Muscle layer of colon (tissue), 2 donors: Measurements from ENCODE around the gene RAP2C.

ENCODE experiments used
- H3K27ac ChIP-seq: one replicate; pipeline ENCODE4 v1.7.0; 2013; ENCODE audit warnings: low read depth, mild to moderate bottlenecking, low read length, moderate library complexity
- H3K27me3 ChIP-seq, 2 donors: one replicate each; pipeline ENCODE4 v1.7.0; 2013; ENCODE audit warnings: low read length in 2 of 2, mild to moderate bottlenecking in 2 of 2; ENCODE audit not compliant: insufficient read depth in 2 of 2, control insufficient read depth in 1 of 2
- H3K36me3 ChIP-seq: one replicate; pipeline ENCODE4 v1.7.0; 2013; ENCODE audit warnings: mild to moderate bottlenecking, low read length; ENCODE audit not compliant: insufficient read depth
- H3K4me1 ChIP-seq: one replicate; pipeline ENCODE4 v1.7.0; 2013; ENCODE audit warnings: mild to moderate bottlenecking, low read length; ENCODE audit not compliant: insufficient read depth
- H3K4me3 ChIP-seq, 2 donors: one replicate each; pipeline ENCODE4 v1.7.0; 2013; ENCODE audit warnings: low read length in 2 of 2, low read depth in 1 of 2, mild to moderate bottlenecking in 1 of 2, moderate library complexity in 1 of 2
- H3K9ac ChIP-seq: one replicate; pipeline ENCODE4 v1.7.0; 2013; ENCODE audit warnings: low read length
- H3K9me3 ChIP-seq: one replicate; pipeline ENCODE4 v1.7.0; 2013; ENCODE audit warnings: mild to moderate bottlenecking, low read length
- donor health status: abdominal sarcoma.
- donor health status: Adenocarcinoma of cecum.

Gene RAP2C

GRCh38 chrX:132218100-132218812 is 991 bp downstream of the RAP2C start:
- H3K27ac ChIP-seq, result peak overlapping the region; percentile 72
- H3K4me1 ChIP-seq, result peaks cover 16% of the 10 kb centered on the region
- peaks cover 5% of the 10 kb centered on the region for H3K36me3 ChIP-seq
- H3K9ac ChIP-seq, result peak overlapping the region; percentile 71
- H3K27me3 ChIP-seq, result no peaks in the 10 kb centered on the region
- H3K9me3 ChIP-seq, result no peaks in the 10 kb centered on the region
- H3K4me3 ChIP-seq, result peak overlapping the region; percentile 39 to 75

DNA sequence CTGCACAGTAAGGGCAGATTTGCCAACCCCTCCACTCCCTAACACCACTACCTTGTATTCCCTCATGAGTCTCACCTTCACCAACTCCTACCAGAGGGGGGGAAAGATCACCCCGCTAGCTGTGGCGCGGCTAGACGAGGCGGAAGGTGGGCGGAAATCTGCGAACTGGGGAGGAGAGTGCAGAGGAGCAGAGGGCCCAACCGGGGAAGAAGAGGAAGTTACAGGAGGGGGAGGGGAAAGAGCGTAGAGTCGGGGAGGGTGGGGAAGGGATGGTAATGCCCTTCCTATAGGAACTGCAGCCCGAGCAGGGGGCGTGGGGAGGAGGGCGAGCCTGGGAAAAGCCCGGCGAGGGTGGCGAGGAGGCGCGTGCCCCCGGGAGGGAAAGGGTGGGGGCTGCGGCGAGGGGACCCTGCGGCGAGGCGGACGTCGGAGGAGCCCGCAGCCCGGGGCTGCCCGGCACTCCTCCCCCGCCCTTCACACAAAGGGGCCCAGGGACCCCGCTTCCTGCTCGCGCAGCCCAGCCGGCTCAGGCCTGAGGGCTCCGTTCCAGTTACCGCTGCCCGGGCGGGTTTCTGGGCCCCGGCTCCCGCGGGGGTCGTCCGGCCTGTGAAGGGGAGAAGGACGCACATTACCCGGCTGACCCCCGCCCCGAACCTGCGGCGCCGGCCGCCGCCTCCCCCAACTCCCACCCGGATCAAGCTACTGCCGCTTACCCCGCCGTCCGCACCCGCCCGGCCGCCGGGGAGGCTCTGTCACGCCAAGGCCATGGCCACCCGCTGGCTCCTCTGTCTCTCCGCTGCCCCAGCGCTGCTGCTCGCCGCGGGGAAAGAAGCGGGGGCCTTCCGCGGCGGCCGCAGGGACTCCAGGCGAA is 1.8 kb downstream of the RAP2C start:
- Histone ChIP-seq H3K27ac (peak overlapping the region; percentile 82), H3K9ac (peak overlapping the region; percentile 38), H3K27me3 (no peaks in the 10 kb centered on the region)

DNA sequence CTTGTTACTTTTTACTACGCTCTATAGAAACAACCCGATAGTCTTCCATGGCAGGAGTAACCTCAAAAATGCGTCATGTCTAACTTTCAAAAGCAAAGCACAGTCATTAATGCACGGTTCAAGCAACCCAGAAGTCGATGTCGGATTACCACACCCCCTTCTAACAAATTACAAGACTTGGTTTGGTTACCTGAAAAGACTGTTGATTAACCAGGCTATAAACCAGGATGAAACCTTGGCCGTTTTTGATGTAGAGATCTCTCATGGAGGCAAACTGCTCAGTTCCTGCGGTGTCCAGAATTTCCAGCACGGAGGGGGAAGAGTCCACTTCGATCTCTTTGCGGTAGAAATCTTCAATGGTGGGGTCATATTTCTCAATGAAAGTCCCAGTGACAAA is 2.4 kb downstream of the RAP2C start:
- Histone ChIP-seq H3K36me3 (peaks cover 5% of the 10 kb centered on the region), H3K9ac (peak overlapping the region; percentile 38), H3K4me3 (peak overlapping the region; percentile 51 to 59), H3K27me3 (no peaks in the 10 kb centered on the region), H3K27ac (peak overlapping the region; percentile 82), H3K4me1 (peaks cover 16% of the 10 kb centered on the region), H3K9me3 (no peaks in the 10 kb centered on the region)

More for the DNA sequence above, 1.8 kb downstream of the RAP2C start:
- H3K4me1 ChIP-seq, result peaks cover 16% of the 10 kb centered on the region
- peaks cover 5% of the 10 kb centered on the region for H3K36me3 ChIP-seq
- peak overlapping the region; percentile 51 to 59 for H3K4me3 ChIP-seq
- no peaks in the 10 kb centered on the region for H3K9me3 ChIP-seq

DNA sequence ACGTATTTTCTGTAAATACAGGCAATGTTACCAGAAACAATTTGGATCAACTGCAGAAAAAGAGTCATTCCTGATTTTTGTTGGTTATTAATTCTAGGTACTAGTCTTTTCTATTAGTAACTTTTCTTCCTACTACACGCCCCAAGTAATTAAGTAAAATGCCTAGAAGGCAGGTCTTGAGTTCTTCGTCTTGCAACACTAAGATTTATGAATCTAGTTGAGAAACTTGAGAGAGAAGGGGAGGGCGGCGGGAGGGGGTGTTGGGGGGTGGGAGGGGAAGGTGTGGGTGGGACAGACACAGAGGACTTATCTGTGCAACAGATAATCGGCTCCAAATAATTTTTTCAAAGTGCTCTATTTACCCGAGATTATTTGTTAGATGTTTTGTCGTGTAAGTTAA is 3.0 kb downstream of the RAP2C start:
- Histone ChIP-seq H3K27me3 (no peaks in the 10 kb centered on the region), H3K4me1 (peaks cover 16% of the 10 kb centered on the region), H3K4me3 (peak overlapping the region in 1 of 2 donors; percentile 51), H3K9ac (no peak overlapping the region), H3K36me3 (peaks cover 5% of the 10 kb centered on the region), H3K27ac (no peak overlapping the region), H3K9me3 (no peaks in the 10 kb centered on the region)

GRCh38 chrX:132214518-132214917 is 4.7 kb downstream of the RAP2C start:
- H3K27me3 ChIP-seq, result no peaks in the 10 kb centered on the region
- H3K4me3 ChIP-seq, result no peak overlapping the region
- no peaks in the 10 kb centered on the region for H3K9me3 ChIP-seq
- H3K4me1 ChIP-seq, result peaks cover 11% of the 10 kb centered on the region
- H3K27ac ChIP-seq, result no peak overlapping the region
- H3K36me3 ChIP-seq, result peaks cover 5% of the 10 kb centered on the region
- no peak overlapping the region for H3K9ac ChIP-seq

- H3K27me3 ChIP-seq, result no peaks in the 10 kb centered on the region
- H3K9me3 ChIP-seq, result no peaks in the 10 kb centered on the region
- no peak overlapping the region for H3K4me3 ChIP-seq
- H3K9ac ChIP-seq, result no peak overlapping the region
- H3K4me1 ChIP-seq, result peaks cover under 1% of the 10 kb centered on the region
- H3K27ac ChIP-seq, result no peak overlapping the region
- H3K36me3 ChIP-seq, result peaks cover 5% of the 10 kb centered on the region
Observed at GRCh38 chrX:132209527-132209926, 9.7 kb downstream of the RAP2C start.

DNA sequence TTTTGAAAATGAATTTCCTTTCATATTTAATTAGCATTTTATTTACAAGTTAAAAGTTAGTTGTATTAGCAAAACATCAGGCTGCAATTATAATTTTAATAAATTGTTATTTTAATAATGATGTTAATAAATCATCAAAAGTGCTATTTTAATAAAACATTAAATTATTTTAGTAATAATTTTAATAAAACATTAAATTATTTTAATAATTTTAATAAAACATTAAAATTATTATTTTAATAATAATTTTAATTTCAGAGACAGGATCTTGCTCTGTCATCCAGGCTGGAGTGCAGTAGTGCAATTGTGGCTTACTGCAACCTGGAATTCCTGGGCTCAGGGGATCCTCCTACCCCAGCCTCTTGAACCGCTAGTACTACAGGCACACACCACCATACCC is 10.8 kb downstream of the RAP2C start:
- no peak overlapping the region for H3K4me3 ChIP-seq
- no peaks in the 10 kb centered on the region for H3K27me3 ChIP-seq
- no peaks in the 10 kb centered on the region for H3K9me3 ChIP-seq
- no peaks in the 10 kb centered on the region for H3K4me1 ChIP-seq
- H3K9ac ChIP-seq, result no peak overlapping the region
- H3K36me3 ChIP-seq, result no peaks in the 10 kb centered on the region
- H3K27ac ChIP-seq, result no peak overlapping the region

DNA sequence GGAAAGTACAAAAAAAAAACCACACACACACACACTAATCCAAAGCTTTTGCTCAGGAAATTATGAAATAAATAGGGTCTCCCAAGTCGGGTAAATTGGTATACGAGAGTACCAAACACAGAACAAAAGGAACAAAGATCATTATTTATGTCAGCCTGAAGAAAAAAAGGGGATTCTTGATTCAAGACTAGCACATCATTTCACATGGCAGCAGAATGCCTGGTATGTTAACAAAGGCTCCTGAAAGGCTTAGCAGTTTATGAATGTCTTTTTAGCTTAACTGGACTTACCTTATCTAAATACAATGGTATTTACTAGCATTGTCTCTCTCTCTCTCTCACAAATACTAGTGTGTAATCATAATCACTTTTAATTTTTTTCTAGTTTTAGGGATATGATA is 11.3 kb downstream of the RAP2C start:
- Histone ChIP-seq H3K9me3 (no peaks in the 10 kb centered on the region), H3K27ac (no peak overlapping the region), H3K27me3 (no peaks in the 10 kb centered on the region), H3K4me1 (no peaks in the 10 kb centered on the region), H3K36me3 (no peaks in the 10 kb centered on the region), H3K9ac (no peak overlapping the region), H3K4me3 (no peak overlapping the region)

DNA sequence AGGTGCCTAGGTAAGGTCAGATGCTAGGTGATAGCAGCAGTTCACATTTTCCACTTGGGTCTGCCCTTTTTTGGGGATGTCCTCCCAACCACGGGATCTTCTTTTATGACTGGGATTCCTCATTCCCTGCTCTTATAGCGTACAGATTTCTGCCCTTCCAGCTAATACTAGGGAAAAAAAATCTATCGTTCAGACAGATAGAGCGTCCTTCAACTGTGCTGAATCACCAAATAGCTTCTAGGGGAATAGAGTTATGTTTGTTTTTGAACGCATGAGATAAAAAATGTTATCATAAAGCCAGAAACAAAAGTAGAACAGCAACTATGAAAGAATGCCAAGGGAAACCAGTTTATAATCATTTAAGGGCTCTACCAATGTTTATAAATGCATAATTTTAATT is 13.0 kb downstream of the RAP2C start:
- no peaks in the 10 kb centered on the region for H3K27me3 ChIP-seq
- H3K4me3 ChIP-seq, result no peak overlapping the region
- no peaks in the 10 kb centered on the region for H3K4me1 ChIP-seq
- no peaks in the 10 kb centered on the region for H3K36me3 ChIP-seq
- no peak overlapping the region for H3K27ac ChIP-seq
- H3K9me3 ChIP-seq, result no peaks in the 10 kb centered on the region
- H3K9ac ChIP-seq, result no peak overlapping the region

DNA sequence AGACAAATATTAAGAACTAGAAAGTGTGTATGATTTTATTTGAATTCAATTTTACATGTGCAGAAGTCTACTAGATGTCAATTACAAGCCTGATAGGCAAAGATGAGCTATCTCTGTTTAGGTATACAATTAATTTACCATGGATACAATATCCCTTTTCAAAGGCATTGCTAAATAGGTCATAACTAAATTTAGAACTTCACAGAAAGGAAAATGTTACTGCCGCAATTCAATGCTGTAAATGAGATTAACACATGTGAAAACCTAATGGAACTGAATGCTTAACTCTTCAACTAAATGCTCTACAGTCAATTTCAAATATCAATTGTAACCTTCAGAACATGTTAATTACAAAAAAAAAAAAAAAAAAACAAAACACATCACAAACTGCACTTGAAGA is 14.6 kb downstream of the RAP2C start:
- Histone ChIP-seq H3K4me1 (no peaks in the 10 kb centered on the region), H3K27ac (no peak overlapping the region), H3K36me3 (no peaks in the 10 kb centered on the region), H3K4me3 (no peak overlapping the region), H3K27me3 (no peaks in the 10 kb centered on the region), H3K9ac (no peak overlapping the region), H3K9me3 (no peaks in the 10 kb centered on the region)

DNA sequence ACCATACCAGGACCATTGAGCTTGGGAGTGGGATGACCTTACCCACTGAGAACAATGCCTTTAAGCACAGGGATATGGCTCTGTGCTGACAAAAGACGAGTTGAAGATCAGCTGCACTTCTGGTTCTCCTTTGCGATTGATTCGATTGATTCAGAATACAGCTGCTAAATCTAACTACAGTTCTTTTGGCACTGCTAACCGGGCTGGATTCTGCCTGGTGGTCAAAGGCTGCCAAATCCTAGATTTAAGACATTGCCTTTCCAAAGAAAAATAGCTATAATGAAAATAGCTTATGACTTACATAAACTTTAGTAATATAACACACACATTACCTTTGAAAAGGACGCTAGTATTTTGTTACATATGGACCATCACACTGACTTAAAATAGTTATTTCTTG is 18.3 kb downstream of the RAP2C start:
- no peaks in the 10 kb centered on the region for H3K36me3 ChIP-seq
- H3K4me1 ChIP-seq, result no peaks in the 10 kb centered on the region
- no peaks in the 10 kb centered on the region for H3K27me3 ChIP-seq
- H3K27ac ChIP-seq, result no peak overlapping the region
- H3K9me3 ChIP-seq, result no peaks in the 10 kb centered on the region
- no peak overlapping the region for H3K4me3 ChIP-seq
- H3K9ac ChIP-seq, result no peak overlapping the region
